ENCODE results near the gene CLECL1.
A peak's percentile ranks its signal among the peaks of the same experiment; 100 is the strongest.
"Not testable (repeated sequence)": the region's sequence is repeated elsewhere in the genome, so short reads cannot be mapped to it uniquely, and the experiment has no call there.

The CLECL1 gene

GRCh38 chr12:9719790-9720189 is 13.1 kb downstream of the CLECL1 start:
- DNase-seq = no peak

DNA sequence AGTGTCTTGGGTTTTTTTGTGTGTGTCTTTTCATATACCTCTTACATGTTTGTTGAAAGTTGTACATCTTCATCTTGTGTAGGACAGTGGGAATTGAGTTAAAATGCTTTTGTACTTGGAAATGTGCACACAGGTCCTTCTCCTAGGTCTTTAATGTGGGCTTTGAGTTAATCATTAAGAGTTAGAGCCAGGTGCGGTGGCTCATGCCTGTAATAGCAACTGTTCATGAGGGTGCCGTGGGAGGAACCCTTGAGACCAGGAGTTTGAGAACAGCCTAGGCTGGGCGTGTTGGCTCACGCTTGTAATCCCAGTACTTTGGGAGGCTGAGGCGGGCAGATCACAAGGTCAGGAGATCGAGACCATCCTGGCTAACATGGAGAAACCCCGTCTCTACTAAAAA is 13.9 kb downstream of the CLECL1 start:
- no peak for DNase-seq

DNA sequence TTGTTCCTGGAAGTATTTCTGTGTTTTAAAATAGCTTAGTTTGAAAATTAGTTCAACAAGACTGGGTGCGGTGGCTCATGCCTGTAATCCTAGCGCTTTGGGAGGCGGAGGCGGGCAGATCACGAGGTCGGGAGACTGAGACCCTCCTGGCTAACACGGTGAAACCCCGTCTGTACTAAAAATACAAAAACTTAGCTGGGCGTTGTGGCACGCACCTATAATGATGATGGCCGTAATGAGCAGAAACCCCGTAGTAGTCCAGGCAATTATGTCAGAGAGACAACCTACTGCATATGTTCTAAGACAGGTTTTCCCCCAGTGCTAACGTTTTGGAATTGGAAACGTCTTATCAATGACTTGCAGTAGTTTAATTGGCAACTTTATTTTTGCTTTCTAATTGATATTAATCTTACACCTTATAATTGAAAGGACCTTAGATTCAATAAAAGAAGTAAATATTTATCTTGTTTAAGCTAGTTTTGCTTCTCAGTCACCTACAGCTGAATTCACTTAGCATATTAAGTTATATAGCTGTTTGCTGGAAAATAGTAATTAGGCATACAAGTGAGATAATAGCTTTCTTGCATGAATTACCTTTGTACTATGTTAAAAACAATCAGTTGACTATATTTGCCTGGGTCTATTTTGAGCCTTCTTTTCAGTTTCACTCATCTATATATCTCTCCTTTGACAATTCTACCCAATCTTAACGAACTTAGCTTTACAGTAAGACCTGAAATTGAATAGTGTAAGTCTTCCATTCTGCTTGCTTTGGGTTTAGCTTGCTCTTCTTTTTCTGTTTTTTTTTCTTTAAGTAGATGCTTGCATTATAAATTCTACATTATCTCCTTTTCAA is 15.6 kb downstream of the CLECL1 start:
- no peak for DNase-seq

- DNase-seq = not testable (repeated sequence)
Observed at GRCh38 chr12:9713032-9713558, 19.8 kb downstream of the CLECL1 start.

- peak; percentile 23 for DNase-seq
Observed at GRCh38 chr12:9711664-9712063, 21.2 kb downstream of the CLECL1 start.

GRCh38 chr12:9710584-9711375 is 22.1 kb downstream of the CLECL1 start:
- no peak for DNase-seq

DNA sequence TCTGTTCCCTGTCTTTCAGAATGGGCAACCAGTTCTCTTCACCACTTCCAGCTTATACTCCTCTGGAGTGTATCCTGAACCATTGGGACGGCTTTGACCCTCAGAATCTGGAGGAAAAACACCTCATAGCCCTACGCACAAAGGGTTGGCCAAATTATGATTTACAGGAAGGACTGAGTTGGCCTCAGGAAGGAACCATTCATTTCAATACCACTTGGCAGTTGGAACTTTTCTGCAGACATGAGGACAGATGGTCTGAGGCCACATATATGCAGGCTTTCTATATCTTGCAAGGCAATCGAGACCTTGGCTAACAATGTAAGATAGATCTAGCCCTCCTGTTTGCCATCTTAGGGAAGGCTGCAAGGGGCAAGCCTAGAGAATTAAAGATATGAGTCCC is 24.0 kb downstream of the CLECL1 start:
- DNase-seq = no peak

GRCh38 chr12:9707864-9708808 is 24.8 kb downstream of the CLECL1 start:
- DNase-seq = peak; percentile 51

DNA sequence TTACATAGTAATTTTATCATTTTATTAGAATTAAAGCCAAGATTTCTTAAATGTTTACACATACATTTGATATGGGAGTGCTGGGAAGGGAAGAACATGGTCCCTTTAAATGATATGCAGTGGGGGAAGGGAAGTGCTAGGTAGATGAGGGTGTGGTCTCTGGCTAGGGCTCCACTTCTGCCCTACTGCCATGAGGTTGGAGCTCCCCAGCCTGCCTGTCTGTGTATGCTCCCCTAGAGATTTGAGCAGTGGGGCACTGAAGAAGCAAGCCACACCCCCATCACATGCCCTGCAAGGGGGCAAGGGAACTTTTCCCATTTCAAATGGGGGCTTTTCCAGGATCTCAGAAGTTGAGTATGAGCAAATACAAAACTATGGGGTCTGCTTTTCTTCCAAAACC is 25.5 kb downstream of the CLECL1 start:
- no peak for DNase-seq

DNA sequence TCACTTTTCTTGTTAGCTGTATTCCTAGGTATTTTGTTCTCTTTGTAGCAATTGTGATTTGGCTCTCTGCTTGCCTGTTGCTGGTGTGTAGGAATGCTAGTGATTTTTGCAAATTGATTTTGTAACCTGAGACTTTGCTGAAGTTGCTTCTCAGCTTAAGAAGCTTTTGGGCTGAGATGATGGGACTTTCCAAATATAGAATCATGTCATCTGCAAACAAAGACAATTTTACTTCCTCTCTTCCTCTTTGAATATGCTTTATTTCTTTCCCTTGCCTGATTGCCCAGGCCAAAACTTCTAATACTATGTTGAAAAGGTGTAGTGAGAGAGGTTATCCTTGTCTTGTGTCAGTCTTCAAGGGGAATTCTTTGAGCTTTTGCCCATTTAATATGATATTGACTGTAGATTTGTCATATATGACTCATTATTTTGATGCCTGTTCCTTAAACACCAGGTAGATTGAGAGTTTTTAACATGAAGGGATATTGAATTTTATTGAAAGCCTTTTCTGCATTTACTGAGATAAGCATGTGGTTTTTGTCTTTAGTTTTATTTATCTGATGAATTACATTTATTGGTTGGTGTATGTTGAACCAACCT is 26.7 kb downstream of the CLECL1 start:
- DNase-seq = no peak

DNA sequence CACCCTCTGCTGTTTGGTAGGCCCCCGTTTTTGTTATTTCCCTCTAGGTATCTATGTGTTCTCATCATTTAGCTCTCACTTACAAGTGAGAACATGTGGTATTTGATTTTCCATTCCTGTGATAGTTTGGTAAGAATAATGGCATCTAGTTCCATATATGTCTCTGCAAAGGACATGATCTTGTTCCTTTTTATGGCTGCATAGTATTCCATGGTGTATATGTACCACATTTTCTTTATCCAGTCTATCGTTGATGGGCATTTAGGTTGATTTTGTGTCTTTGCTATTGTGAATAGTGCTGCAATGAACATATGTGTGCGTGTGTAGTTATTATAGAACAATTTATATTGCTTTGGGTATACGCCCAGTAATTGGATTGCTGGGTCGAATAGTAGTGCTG is 28.3 kb downstream of the CLECL1 start:
- not testable (repeated sequence) for DNase-seq

GRCh38 chr12:9702255-9702654 is 30.6 kb downstream of the CLECL1 start:
- DNase-seq = no peak

DNA sequence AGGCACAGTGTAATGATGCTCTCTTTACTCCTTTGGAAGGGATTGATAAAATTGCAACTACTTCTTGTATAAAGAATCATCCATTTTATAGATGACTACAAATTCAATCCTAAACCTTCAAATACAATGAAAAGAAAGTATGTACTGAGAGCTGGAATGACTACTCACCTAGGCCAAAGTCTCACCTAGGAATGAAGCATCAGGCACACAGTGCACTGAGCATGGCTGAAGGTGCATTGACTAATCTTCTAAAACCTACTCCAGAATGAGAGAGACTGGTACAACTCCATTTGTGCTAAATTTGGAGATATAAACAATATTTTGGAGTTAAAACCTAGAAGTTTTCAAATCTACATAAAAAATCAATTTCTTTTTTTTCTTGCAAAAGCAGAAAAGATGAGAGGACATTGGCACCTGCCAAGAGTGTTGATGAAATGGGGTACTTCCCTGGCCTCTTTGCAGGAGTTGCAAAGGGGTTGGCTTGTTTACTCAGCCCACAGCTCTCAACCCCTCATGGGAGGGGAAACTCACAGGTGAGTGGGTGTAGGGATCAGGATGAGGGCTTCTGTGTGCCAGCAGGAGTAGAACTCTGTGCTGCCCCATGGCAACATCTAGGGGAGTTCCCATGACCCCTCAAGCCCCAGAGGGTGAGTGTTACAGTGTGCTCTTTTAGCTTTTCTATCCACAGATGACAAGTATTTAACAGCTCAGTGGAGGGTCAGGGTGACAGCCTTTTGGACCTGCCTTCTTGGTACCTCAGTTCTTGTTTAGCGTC is 31.3 kb downstream of the CLECL1 start:
- DNase-seq = no peak

- DNase-seq = no peak
Observed at GRCh38 chr12:9700606-9700956, 32.3 kb downstream of the CLECL1 start.

DNA sequence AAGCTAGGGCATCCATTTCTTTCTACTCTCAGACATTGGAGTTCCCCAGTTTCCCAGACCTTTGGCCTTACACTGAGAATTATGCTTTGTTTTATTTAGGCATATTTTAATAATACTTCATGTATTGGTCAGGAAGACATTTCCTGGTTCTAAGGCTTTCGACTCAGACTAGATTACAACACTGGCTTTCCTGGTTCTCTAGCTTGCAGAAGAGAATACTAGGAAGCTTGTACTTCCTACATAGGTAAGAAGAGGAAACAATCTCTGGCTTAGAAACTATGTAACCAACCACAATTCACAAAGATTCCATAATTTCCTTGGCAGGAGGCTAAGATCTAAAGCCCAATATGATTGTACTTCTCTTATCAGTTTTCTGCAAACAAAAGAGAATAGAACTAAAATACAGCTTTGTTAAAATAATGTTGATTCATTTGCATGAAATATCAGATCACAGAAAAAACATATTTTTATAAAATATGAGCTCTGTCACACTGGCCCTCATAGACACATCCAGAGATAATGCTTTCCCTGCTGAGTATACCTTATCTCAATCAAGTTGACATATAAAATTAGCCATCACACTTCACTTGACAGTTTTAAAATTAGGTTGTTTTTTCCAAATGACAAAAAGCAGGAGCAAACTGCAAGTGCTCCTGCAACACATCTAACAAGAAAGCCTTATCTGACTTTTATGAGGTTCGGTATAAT is 32.8 kb downstream of the CLECL1 start:
- no peak for DNase-seq

DNA sequence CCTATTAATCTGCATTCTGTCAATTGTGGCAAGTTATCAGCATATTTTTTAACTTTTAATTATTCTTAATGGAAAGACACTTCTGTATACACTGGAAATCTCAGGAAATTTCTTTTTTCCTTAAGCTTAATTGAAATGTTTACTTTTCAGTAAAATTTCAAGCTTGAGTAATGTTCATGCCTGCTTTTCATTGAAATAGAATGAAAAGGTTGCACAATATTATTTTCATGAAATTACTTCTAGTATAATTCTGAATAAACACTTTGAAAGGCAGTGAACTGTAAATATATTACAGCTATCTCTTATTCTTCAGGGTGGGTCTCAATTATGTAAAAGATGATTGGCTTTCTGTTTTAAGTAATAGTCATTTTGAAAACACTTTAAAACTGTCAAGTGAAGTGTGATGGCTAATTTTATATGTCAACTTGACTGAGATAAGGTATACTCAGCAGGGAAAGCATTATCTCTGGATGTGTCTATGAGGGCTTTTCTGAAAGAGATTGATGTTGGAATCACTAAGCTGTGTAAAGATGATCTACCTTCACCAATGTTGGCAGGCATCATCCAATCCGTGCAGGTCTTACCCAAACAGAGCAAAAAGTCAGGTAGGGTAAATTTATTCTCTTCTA is 33.5 kb downstream of the CLECL1 start:
- no peak for DNase-seq

- DNase-seq = no peak
Observed at GRCh38 chr12:9698681-9699080, 34.2 kb downstream of the CLECL1 start.

DNA sequence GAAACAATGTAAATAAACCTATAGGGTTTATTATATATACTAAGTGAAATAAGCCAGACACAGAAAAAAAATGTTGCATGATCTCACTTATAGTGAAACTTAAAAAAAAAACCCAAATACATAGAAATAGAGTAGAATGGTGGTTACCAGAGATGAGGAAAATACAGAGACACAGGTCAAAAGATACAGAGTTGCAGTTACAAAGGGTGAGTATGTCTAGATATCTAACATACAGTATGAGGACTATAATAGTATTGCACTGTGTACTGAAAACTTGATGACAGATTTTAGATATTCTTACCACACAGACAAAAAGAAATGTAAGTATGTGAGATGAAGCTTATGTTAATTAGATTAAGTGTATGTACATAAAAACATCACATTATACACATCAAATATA is 35.3 kb downstream of the CLECL1 start:
- DNase-seq = no peak

DNA sequence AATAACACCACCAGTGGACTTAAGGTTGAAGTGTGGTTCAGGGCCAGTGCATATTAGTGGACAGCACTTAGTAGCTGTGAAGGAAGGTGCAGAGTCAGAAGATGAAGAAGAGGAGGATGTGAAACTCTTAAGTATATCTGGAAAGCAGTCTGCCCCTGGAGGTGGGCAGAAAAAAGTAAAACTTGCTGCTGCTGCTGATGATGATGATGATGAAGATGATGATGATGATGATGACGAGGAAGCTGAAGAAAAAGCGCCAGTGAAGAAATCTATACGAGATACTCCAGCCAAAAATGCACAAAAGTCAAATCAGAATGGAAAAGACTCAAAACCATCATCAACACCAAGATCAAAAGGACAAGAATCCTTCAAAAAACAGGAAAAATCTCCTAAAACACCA is 37.2 kb downstream of the CLECL1 start:
- DNase-seq = not testable (repeated sequence)

- DNase-seq = not testable (repeated sequence)
Observed at GRCh38 chr12:9695150-9695549, 37.7 kb downstream of the CLECL1 start.

Data from fibroblast of skin of right quadriceps (primary cell).